Upper lobe of left lung (tissue), 6 donors: ENCODE results near the gene KRTAP19-8. TPM values are rescaled to one million over a fixed set of nuclear protein-coding genes. Genes with fewer than 3 reads are reported as not detected.

Experiments used
- ATAC-seq, 2 donors: fragments of 200-7000 bp; cut with Tn5 transposase; one replicate each; pipeline ENCODE4 v1.9.1; 2022; ENCODE audit warnings: mild to moderate bottlenecking in 2 of 2, moderate library complexity in 2 of 2; ENCODE audit not compliant: low FRiP score in 2 of 2
- DNase-seq, 2 donors: peaks; one replicate each; pipeline ENCODE4 v3.0.0-alpha.2; 2019 to 2020
- H3K27ac ChIP-seq, 4 donors: fragments of 200-600 bp; sonication (generic); one replicate each; pipeline ENCODE4 v1.5.1; 2016 to 2019
- H3K27me3 ChIP-seq, 4 donors: fragments of 200-600 bp; sonication (generic); one replicate each; pipeline ENCODE4 v1.5.1; 2017 to 2019
- H3K36me3 ChIP-seq, 4 donors: fragments of 200-600 bp; sonication (generic); one replicate each; pipeline ENCODE4 v1.5.1; 2016 to 2019
- H3K4me1 ChIP-seq, 4 donors: fragments of 200-600 bp; sonication (generic); one replicate each; pipeline ENCODE4 v1.5.1; 2018 to 2019
- H3K4me3 ChIP-seq, 4 donors: fragments of 200-600 bp; sonication (generic); one replicate each; pipeline ENCODE4 v1.5.1; 2017 to 2019; ENCODE audit warnings: mild to moderate bottlenecking in 2 of 4, moderate library complexity in 1 of 4
- H3K9me3 ChIP-seq, 4 donors: fragments of 200-600 bp; sonication (generic); one replicate each; pipeline ENCODE4 v1.5.1; 2018 to 2019
- CTCF ChIP-seq, 6 experiments: fragments of 450-650 bp in 4 of 6; fragments of 200-600 bp in 2 of 6; sonication (generic) in 2 of 6; IDR thresholded peaks; one replicate each; pipeline ENCODE4 v1.5.1; 2016 to 2019; ENCODE audit warnings: antibody characterized with exemption in 6 of 6
- EP300 ChIP-seq, 4 donors: sonication (generic); formaldehyde crosslinking; IDR thresholded peaks; one replicate each; pipeline ENCODE4 v1.5.1; 2017; ENCODE audit warnings: antibody characterized with exemption in 4 of 4, control low read depth in 2 of 4
- POLR2A ChIP-seq, 4 donors: fragments of 450-650 bp; IDR thresholded peaks; one replicate each; pipeline ENCODE4 v1.5.1; 2016 to 2017; ENCODE audit warnings: antibody characterized with exemption in 4 of 4, mild to moderate bottlenecking in 2 of 4
- POLR2AphosphoS5 ChIP-seq, 2 donors: sonication (generic); formaldehyde crosslinking; IDR thresholded peaks; one replicate each; pipeline ENCODE4 v1.5.1; 2017; ENCODE audit warnings: antibody characterized with exemption in 2 of 2
- WGBS, 2 donors: methylation state at CpG; one replicate each; pipeline ENCODE4 v1.1.5; 2017 to 2018; 5-methylcytosine and 5-hydroxymethylcytosine counted together
- total RNA-seq, 6 donors: library from RNA; depleted of rRNA in 4 of 6; stranded (reverse); fragments of >200 nt in 4 of 6; gene quantifications; one replicate each; pipeline versions ENCODE4 v1.1.0 to v1.2.1, GENCODE V29; 2016 to 2021
- donor health status: DM: no; HTN: no; CAD: no; lungs with moderate emphysema.
- donor health status: DM: no; HTN: yes; CAD: no; lungs with severe emphysema.

KRTAP19-8 gene
- total RNA-seq, 6 donors from 2014 or later: 10.0 TPM; not detected in 5

GRCh38 chr21:31041295-31042079 is 3.2 kb upstream of the KRTAP19-8 start:
- DNase-seq: no peak
- H3K4me1 ChIP-seq: no peaks in the 10 kb centered on the region
- ATAC-seq: no peak
- H3K36me3 ChIP-seq: no peaks in the 10 kb centered on the region
- H3K27me3 ChIP-seq: no peaks in the 10 kb centered on the region
- TF ChIP-seq POLR2A (IDR thresholded peaks at IDR 0.05): no peak
- no peak for TF ChIP-seq EP300 (IDR thresholded peaks at IDR 0.05)
- no peak for TF ChIP-seq POLR2AphosphoS5 (IDR thresholded peaks at IDR 0.05)
- TF ChIP-seq CTCF (IDR thresholded peaks at IDR 0.05): no peak
- H3K4me3 ChIP-seq: no peak overlapping the region
- no peak overlapping the region for H3K27ac ChIP-seq
- H3K9me3 ChIP-seq: no peaks in the 10 kb centered on the region
- WGBS, 2 donors: 74 to 75% methylated on average over 11 of the region's 11 CpGs

GRCh38 chr21:31034378-31034777 is 3.9 kb downstream of the KRTAP19-8 start:
- H3K27me3 ChIP-seq: no peaks in the 10 kb centered on the region
- H3K36me3 ChIP-seq: no peaks in the 10 kb centered on the region
- no peaks in the 10 kb centered on the region for H3K9me3 ChIP-seq
- no peak overlapping the region for H3K27ac ChIP-seq
- no peak overlapping the region for H3K4me3 ChIP-seq
- TF ChIP-seq POLR2A (IDR thresholded peaks at IDR 0.05): no peak
- no peak for TF ChIP-seq POLR2AphosphoS5 (IDR thresholded peaks at IDR 0.05)
- TF ChIP-seq CTCF (IDR thresholded peaks at IDR 0.05): no peak
- TF ChIP-seq EP300 (IDR thresholded peaks at IDR 0.05): no peak
- no peaks in the 10 kb centered on the region for H3K4me1 ChIP-seq
- DNase-seq: no peak
- ATAC-seq: no peak

GRCh38 chr21:31030367-31031106 is 7.7 kb downstream of the KRTAP19-8 start:
- no peaks in the 10 kb centered on the region for H3K9me3 ChIP-seq
- no peak for TF ChIP-seq CTCF (IDR thresholded peaks at IDR 0.05)
- TF ChIP-seq EP300 (IDR thresholded peaks at IDR 0.05): no peak
- no peak for TF ChIP-seq POLR2AphosphoS5 (IDR thresholded peaks at IDR 0.05)
- no peak for TF ChIP-seq POLR2A (IDR thresholded peaks at IDR 0.05)
- WGBS, 2 donors: 82 to 89% methylated on average over 3 of the region's 3 CpGs
- no peaks in the 10 kb centered on the region for H3K4me1 ChIP-seq
- no peaks in the 10 kb centered on the region for H3K27me3 ChIP-seq
- H3K36me3 ChIP-seq: no peaks in the 10 kb centered on the region
- ATAC-seq (no peak), DNase-seq (no peak)
- no peak overlapping the region for H3K4me3 ChIP-seq
- no peak overlapping the region for H3K27ac ChIP-seq

- Histone ChIP-seq H3K9me3 (no peaks in the 10 kb centered on the region), H3K27me3 (no peaks in the 10 kb centered on the region), H3K27ac (no peak overlapping the region), H3K4me3 (no peak overlapping the region), H3K4me1 (no peaks in the 10 kb centered on the region), H3K36me3 (no peaks in the 10 kb centered on the region)
- WGBS, 2 donors: 85 to 89% methylated on average over 3 of the region's 3 CpGs
- TF ChIP-seq POLR2AphosphoS5 (IDR thresholded peaks at IDR 0.05) (no peak), CTCF (IDR thresholded peaks at IDR 0.05) (no peak), EP300 (IDR thresholded peaks at IDR 0.05) (no peak), POLR2A (IDR thresholded peaks at IDR 0.05) (no peak)
- ATAC-seq (no peak), DNase-seq (no peak)
These were observed 14.6 kb downstream of the KRTAP19-8 start for GRCh38 chr21:31023680-31024079.
